ENCODE data around the gene CEP170B. TPM values are rescaled to one million over a fixed set of nuclear protein-coding genes. Genes with fewer than 3 reads are reported as not detected.
"Not testable (repeated sequence)": the region's sequence is repeated elsewhere in the genome, so short reads cannot be mapped to it uniquely, and the experiment has no call there.

CEP170B gene
- total RNA-seq, 1 experiment from 2014 or later: 0.12 TPM

DNA sequence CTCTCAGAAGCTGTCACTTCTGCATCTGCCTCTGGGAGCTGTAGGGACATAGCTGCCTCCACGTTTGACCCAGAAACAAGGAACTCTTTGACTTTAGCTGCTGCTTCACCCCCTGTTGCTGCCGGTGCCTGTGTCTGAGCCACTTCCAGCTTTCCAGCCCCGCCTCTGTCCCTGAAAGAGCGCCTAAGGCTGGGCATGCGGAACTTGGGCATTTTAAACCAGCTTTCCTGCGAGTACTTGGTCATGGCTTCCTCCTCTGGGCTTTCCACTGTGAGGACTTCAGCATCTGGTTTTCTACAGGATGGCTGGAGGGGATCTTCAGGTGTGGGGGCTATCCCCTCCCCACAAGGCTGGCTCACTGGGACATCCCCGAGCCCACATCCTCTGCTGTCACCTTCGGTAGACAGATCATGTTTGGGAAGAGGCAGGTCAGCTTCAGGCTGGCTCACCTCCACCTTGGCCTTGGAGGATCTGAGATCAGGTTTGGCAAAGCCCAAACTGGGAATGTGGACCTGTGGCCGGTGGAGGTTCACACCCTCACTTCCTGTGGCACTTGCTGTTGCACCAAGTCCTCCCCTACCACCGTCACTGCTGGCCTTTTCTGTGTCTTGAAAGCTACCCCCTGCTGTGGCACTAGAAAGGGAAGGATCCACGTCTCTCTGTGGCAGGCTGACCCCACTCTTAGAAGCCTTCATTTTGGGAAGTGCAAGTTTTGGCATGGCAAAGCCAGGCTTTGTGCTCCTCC, 74.8 kb downstream of the CEP170B start:
- DNase-seq: no peak
- Histone ChIP-seq H3K9me3 (replicated peaks) (no peaks in the 10 kb centered on the region), H3K4me3 (no peak overlapping the region), H3K27ac (no peak overlapping the region), H3K27me3 (no peaks in the 10 kb centered on the region), H3K4me1 (no peaks in the 10 kb centered on the region), H3K36me3 (no peaks in the 10 kb centered on the region)

DNA sequence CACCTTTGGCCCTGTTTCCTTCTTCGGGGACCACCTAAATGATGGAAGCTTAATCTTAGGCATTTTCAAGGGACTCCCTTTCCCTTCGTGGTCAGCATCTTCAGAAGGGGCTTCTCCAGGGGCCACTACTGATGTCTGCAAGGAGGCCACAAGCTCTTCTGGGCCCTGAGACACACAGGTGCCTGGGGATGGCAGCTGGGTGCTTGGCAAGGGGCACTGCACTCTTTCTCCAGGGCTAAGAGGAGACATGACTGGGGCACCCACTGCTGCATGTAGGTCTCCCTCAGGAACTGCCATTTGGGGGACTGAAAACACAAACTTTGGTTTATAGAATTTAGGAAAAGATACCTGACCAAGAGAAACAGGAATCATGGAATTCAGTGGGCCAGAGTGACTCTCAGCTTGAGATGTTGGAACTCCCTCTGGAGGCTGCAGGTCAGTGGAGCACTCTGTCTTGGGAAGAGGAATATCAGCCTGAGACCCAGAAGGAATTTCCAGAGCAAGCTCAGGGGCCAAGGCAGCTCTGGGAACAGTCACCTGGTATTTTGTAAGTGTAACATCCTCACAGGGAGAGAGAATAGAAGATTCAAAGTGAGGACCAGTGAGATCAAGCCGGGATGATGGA, 75.6 kb downstream of the CEP170B start:
- Histone ChIP-seq H3K27me3 (no peaks in the 10 kb centered on the region), H3K4me1 (no peaks in the 10 kb centered on the region), H3K36me3 (no peaks in the 10 kb centered on the region), H3K4me3 (no peak overlapping the region), H3K27ac (no peak overlapping the region), H3K9me3 (replicated peaks) (no peaks in the 10 kb centered on the region)
- no peak for DNase-seq

DNA sequence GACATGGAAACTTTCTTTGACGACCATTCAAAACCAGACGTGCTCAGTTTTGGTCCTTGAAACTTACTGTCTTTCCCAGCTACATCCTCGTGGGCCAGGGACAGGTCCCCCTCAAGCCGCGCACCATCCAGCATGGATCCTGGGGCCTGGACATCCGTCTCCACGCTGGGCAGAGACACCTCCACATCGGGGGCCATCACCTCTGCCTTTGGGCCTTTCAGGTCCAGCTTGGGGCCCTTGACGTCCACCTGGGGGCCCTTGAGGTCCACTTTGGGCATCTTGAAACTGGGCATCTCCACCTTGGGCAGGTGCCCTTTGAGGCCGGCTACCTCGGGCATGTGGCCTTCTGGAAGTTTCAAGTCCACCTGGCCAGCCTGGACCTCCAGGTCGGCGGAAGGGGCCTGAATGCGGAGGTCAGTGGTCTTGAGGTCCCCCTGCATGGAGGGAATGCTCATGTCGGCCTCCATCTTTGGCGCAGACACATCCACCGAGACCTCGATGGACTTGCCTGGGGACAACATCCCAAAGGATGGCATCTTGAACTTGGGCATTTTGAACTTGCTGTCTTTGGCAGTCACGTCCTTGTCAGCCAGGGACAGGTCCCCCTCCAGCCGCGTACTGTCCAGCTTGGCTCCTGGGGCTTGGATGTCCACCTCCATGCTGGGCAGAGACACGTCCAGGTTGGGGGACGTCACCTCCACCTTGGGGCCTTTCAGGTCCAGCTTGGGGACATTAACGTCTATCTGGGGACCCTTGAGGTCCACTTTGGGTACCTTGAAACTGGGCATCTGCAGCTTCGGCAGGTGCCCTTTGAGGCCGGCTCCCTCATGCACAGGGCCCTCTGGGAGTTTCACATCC, 76.7 kb downstream of the CEP170B start:
- H3K4me3 ChIP-seq: no peak overlapping the region
- no peaks in the 10 kb centered on the region for H3K36me3 ChIP-seq
- DNase-seq: no peak
- H3K27me3 ChIP-seq: no peaks in the 10 kb centered on the region
- H3K27ac ChIP-seq: no peak overlapping the region
- H3K9me3 ChIP-seq (replicated peaks): no peaks in the 10 kb centered on the region
- H3K4me1 ChIP-seq: no peaks in the 10 kb centered on the region

DNA sequence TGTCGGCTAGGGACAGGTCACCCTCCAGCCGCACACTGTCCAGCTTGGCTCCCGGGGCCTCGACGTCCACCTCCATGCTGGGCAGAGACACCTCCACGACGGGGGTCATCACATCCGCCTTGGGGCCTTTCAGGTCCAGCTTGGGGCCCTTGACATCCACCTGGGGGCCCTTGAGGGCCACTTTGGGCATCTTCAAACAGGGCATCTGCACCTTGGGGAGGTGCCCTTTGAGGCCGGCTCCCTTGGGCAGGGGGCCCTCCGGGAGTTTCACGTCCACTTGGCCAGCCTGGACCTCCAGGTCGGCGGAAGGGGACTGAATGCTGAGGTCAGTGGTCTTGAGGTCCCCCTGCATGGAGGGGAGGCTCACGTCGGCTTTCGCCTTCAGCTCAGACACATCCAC, 77.5 kb downstream of the CEP170B start:
- Histone ChIP-seq H3K4me1 (no peaks in the 10 kb centered on the region), H3K27ac (no peak overlapping the region), H3K36me3 (no peaks in the 10 kb centered on the region), H3K9me3 (replicated peaks) (no peaks in the 10 kb centered on the region), H3K27me3 (no peaks in the 10 kb centered on the region), H3K4me3 (no peak overlapping the region)
- DNase-seq: no peak

DNA sequence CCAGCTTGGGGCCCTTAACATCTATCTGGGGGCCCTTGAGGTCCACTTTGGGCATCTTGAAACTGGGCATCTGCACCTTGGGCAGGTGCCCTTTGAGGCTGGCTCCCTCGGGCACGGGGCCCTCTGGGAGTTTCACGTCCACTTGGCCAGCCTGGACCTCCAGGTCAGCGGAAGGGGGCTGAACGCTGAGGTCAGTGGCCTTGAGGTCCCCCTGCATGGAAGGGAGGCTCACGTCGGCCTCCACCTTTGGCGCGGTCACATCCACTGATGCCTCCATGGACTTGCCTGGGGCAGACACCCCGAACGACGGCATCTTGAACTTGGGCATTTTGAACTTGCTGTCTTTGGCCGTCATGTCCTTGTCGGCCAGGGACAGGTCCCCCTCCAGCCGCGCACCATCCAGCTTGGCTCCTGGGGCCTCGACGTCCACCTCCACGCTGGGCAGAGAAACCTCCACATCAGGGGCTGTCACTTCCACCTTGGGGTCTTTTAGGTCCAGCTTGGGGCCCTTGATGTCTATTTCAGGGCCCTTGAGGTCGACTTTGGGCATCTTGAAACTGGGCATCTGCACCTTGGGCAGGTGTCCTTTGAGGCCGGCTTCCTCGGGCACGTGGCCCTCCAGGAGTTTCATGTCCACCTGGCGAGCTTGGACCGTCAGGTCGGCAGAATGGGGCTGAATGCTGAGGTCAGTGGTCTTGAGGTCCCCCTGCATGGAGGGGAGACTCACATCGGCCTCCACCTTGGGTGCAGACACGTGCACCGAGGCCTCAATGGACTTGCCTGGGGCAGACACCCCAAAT, 78.3 kb downstream of the CEP170B start:
- not testable (repeated sequence) for H3K4me3 ChIP-seq; DNase-seq; H3K36me3 ChIP-seq; H3K4me1 ChIP-seq; H3K27me3 ChIP-seq; H3K9me3 ChIP-seq (replicated peaks); H3K27ac ChIP-seq

DNA sequence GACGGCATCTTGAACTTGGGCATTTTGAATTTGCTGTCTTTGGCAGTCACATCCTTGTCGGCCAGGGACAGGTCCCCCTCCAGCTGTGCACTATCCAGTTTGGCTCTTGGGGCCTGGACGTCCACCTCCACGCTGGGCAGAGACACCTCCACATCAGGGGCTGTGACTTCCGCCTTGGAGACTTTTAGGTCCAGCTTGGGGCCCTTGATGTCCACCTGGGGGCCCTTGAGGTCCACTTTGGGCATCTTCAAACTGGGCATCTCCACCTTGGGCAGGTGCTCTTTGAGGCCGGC, 78.9 kb downstream of the CEP170B start:
- H3K9me3 ChIP-seq (replicated peaks); H3K4me3 ChIP-seq; H3K27me3 ChIP-seq; DNase-seq; H3K4me1 ChIP-seq; H3K27ac ChIP-seq; H3K36me3 ChIP-seq: not testable (repeated sequence)

DNA sequence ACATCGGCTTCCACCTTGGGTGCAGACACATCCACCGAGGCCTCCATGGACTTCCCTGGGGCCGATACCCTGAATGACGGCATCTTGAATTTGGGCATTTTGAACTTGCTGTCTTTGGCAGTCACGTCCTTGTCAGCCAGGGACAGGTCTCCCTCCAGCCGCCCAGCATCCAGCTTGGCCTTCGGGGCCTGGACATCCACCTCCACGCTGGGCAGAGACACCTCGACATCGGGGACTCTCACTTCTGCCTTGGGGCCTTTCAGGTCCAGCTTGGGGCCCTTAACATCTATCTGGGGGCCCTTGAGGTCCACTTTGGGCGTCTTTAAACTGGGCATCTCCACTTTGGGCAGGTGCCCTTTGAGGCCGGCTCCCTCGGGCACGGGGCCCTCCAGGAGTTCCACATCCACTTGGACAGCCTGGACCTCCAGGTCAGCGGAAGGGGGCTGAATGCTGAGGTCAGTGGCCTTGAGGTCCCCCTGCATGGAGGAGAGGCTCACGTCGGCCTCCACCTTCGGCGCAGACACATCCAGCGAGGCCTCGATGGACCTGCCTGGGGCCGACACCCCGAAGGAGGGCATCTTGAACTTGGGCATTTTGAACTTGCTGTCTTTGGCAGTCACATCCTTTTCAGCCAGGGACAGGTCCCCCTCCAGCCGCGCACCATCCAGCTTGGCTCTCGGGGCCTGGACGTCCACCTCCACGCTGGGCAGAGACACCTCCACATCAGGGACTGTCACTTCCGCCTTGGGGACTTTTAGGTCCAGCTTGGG, 79.6 kb downstream of the CEP170B start:
- not testable (repeated sequence) for H3K9me3 ChIP-seq (replicated peaks); H3K4me3 ChIP-seq; H3K27ac ChIP-seq

DNA sequence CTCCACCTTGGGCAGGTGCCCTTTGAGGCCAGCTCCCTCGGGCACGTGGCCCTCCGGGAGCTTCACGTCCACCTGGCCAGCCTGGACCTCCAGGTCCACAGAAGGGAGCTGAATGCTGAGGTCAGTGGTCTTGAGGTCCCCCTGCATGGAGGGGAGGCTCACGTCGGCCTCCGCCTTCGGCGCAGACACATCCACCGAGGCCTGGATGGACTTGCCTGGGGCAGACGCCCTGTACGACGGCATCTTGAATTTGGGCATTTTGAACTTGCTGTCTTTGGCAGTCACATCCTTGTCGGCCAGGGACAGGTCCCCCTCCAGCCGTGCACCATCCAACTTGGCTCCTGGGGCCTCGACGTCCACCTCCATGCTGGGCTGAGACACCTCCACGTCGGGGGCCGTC, 80.2 kb downstream of the CEP170B start:
- DNase-seq; H3K27ac ChIP-seq; H3K36me3 ChIP-seq; H3K27me3 ChIP-seq; H3K9me3 ChIP-seq (replicated peaks); H3K4me1 ChIP-seq; H3K4me3 ChIP-seq: not testable (repeated sequence)

More for the DNA sequence above, 79.6 kb downstream of the CEP170B start:
- DNase-seq, H3K36me3 ChIP-seq, H3K4me1 ChIP-seq, H3K27me3 ChIP-seq: not testable (repeated sequence)

Other genes with a start within 250 kb of the CEP170B start
- gene INF2, start 175.7 kb upstream of the CEP170B start, total RNA-seq (2014; rRNA removed; shearing (Covaris generic)): 36.9 and 38.3 TPM in 2 replicates
- 0.58 and 1.2 TPM in 2 replicates for gene ADSS1, start 141.0 kb upstream of the CEP170B start, total RNA-seq (2014; rRNA removed; shearing (Covaris generic))
- gene SIVA1, start 112.1 kb upstream of the CEP170B start, total RNA-seq (2014; rRNA removed; shearing (Covaris generic)): 105 and 157 TPM in 2 replicates
- gene AKT1, start 69.5 kb upstream of the CEP170B start, total RNA-seq (2014; rRNA removed; shearing (Covaris generic)): 160 and 164 TPM in 2 replicates
- 0.38 and 0.48 TPM in 2 replicates for gene ZBTB42, start 64.2 kb upstream of the CEP170B start, total RNA-seq (2014; rRNA removed; shearing (Covaris generic))
- not detected in 2 replicates for gene PLD4, start 59.6 kb downstream of the CEP170B start, total RNA-seq (2014; rRNA removed; shearing (Covaris generic))
- 1.3 and 1.6 TPM in 2 replicates for gene AHNAK2, start 113.1 kb downstream of the CEP170B start, total RNA-seq (2014; rRNA removed; shearing (Covaris generic))
- 2.6 and 3.0 TPM in 2 replicates for gene CLBA1, start 120.5 kb downstream of the CEP170B start, total RNA-seq (2014; rRNA removed; shearing (Covaris generic))
- gene CDCA4, start 155.8 kb downstream of the CEP170B start, total RNA-seq (2014; rRNA removed; shearing (Covaris generic)): 92.3 and 98.0 TPM in 2 replicates
- gene GPR132, start 200.2 kb downstream of the CEP170B start, total RNA-seq (2014; rRNA removed; shearing (Covaris generic)): 0.40 and 0.63 TPM in 2 replicates

Data from SJCRH30 (cell line).